CD4-positive, alpha-beta T cell (primary cell): ENCODE data around the gene KRTDAP. TPM values are rescaled to one million over a fixed set of nuclear protein-coding genes. Genes with fewer than 3 reads are reported as not detected.

Source experiments
- ATAC-seq: fragments of 200-7000 bp; cut with Tn5 transposase; one replicate; pipeline ENCODE4 v1.10.0; 2022; ENCODE audit warnings: mild to moderate bottlenecking; ENCODE audit not compliant: poor library complexity
- CTCF ChIA-PET: fragments of 350-600 bp; sonication (Branson Sonifier 250); formaldehyde crosslinking; loops from one replicate; lab custom pipeline; 2021; ENCODE audit warnings: antibody characterized with exemption, inconsistent platforms; lab: Charles Lee
- POLR2A ChIA-PET: fragments of 350-600 bp; sonication (Branson Sonifier 250); formaldehyde crosslinking; loops from one replicate; lab custom pipeline; 2021; ENCODE audit warnings: antibody characterized with exemption, inconsistent platforms; lab: Charles Lee
- DNase-seq, 14 experiments: peaks; one replicate each; pipeline ENCODE4 v3.0.0-alpha.2; 2013 to 2020; ENCODE audit warnings: mixed read lengths in 2 of 14
- H3K27ac ChIP-seq, 2 donors: one replicate each; pipeline versions ENCODE4 v1.5.1 to v1.7.0; 2013; ENCODE audit warnings: low read length in 2 of 2, low read depth in 1 of 2, mild to moderate bottlenecking in 1 of 2
- H3K27me3 ChIP-seq, 2 experiments: 1 replicate in 1 of 2; 2 replicates in 1 of 2; pipeline versions ENCODE4 v1.6.1 to v1.7.0; 2013; ENCODE audit warnings: low read length in 2 of 2, control low read depth in 1 of 2, mild to moderate bottlenecking in 1 of 2, moderate library complexity in 1 of 2; ENCODE audit not compliant: insufficient read depth in 2 of 2, control insufficient read depth in 1 of 2
- H3K36me3 ChIP-seq: one replicate; pipeline ENCODE4 v1.6.1; 2013; ENCODE audit warnings: low read length, control low read depth; ENCODE audit not compliant: insufficient read depth
- H3K4me1 ChIP-seq: one replicate; pipeline ENCODE4 v1.6.1; 2013; ENCODE audit warnings: low read length, control low read depth; ENCODE audit not compliant: insufficient read depth
- H3K4me3 ChIP-seq: one replicate; pipeline ENCODE4 v1.5.1; 2013; ENCODE audit warnings: mild to moderate bottlenecking, low read length, moderate library complexity
- H3K9me3 ChIP-seq, 2 experiments: 1 replicate in 1 of 2; 2 replicates in 1 of 2; pipeline versions ENCODE4 v1.6.1 to v1.7.0; 2013; ENCODE audit warnings: low read length in 2 of 2, mild to moderate bottlenecking in 2 of 2, control low read depth in 1 of 2, moderate library complexity in 1 of 2; ENCODE audit not compliant: control insufficient read depth in 1 of 2, insufficient read depth in 1 of 2
- H3K27ac Mint-ChIP-seq: one replicate; pipeline ENCODE4 v1.8.0; 2020; ENCODE audit warnings: mixed read lengths
- H3K27me3 Mint-ChIP-seq: one replicate; pipeline ENCODE4 v1.8.0; 2021; ENCODE audit warnings: mixed read lengths
- H3K36me3 Mint-ChIP-seq: one replicate; pipeline ENCODE4 v1.8.0; 2021; ENCODE audit warnings: low read depth, mixed read lengths
- H3K4me1 Mint-ChIP-seq: one replicate; pipeline ENCODE4 v1.8.0; 2021; ENCODE audit warnings: low read depth, mixed read lengths
- H3K4me3 Mint-ChIP-seq: one replicate; pipeline ENCODE4 v1.8.0; 2020; ENCODE audit warnings: mild to moderate bottlenecking, mixed read lengths
- H3K9me3 Mint-ChIP-seq: one replicate; pipeline ENCODE4 v1.8.0; 2020; ENCODE audit warnings: mixed read lengths
- CTCF ChIP-seq: fragments of 200-600 bp; IDR thresholded peaks from one replicate; pipeline ENCODE4 v1.8.0; 2022; ENCODE audit warnings: antibody characterized with exemption, mild to moderate bottlenecking
- intact Hi-C, 2 experiments: fragments of 100-400 bp; cut with DNase I in 1 of 2; cut with micrococcal nuclease in 1 of 2; formaldehyde crosslinking; loops; one replicate each; pipeline versions ENCODE4 v1.15.1 to v1.9.0; 2023 to 2025; cut with DNase I, micrococcal nuclease
- total RNA-seq, 174 experiments: library from RNA in 2 of 174; stranded (reverse) in 2 of 174; gene quantifications; one replicate each; pipeline ENCODE4 v1.2.3 and lab custom pipeline; 2021 to 2026

KRTDAP gene
- total RNA-seq, 2 experiments from 2014 or later, result not detected

GRCh38 chr19:35438096-35438495, 52.2 kb downstream of the KRTDAP start:
- Mint-ChIP-seq H3K36me3 (no peaks in the 10 kb centered on the region), H3K4me1 (peaks cover 11% of the 10 kb centered on the region), H3K27me3 (peaks cover 37% of the 10 kb centered on the region), H3K27ac (no peak overlapping the region), H3K4me3 (no peak overlapping the region), H3K9me3 (no peaks in the 10 kb centered on the region)
- Histone ChIP-seq H3K27me3 (peaks cover 0 to 12% of the 10 kb centered on the region in 2 experiments), H3K36me3 (no peaks in the 10 kb centered on the region), H3K4me3 (no peak overlapping the region), H3K9me3 (no peaks in the 10 kb centered on the region), H3K4me1 (peaks cover 18% of the 10 kb centered on the region), H3K27ac (no peak overlapping the region)
- DNase-seq (no peak), ATAC-seq (no peak)
- CTCF ChIA-PET, result no interaction called here
- no peak for TF ChIP-seq CTCF
- intact Hi-C loops, result no loop called here
- POLR2A ChIA-PET, result no interaction called here

- Mint-ChIP-seq H3K27ac (no peak overlapping the region), H3K9me3 (no peaks in the 10 kb centered on the region), H3K36me3 (no peaks in the 10 kb centered on the region), H3K4me1 (peaks cover 11% of the 10 kb centered on the region), H3K4me3 (no peak overlapping the region), H3K27me3 (peaks cover 43% of the 10 kb centered on the region)
- POLR2A ChIA-PET, result no interaction called here
- Histone ChIP-seq H3K27ac (no peak overlapping the region), H3K4me1 (peaks cover 18% of the 10 kb centered on the region), H3K27me3 (peaks cover 0 to 12% of the 10 kb centered on the region in 2 experiments), H3K4me3 (no peak overlapping the region), H3K36me3 (no peaks in the 10 kb centered on the region), H3K9me3 (peaks cover 0 to 4% of the 10 kb centered on the region in 2 experiments)
- TF ChIP-seq CTCF, result no peak
- intact Hi-C loops, result no loop called here
- DNase-seq (no peak), ATAC-seq (no peak)
- CTCF ChIA-PET, result no interaction called here
Measured at GRCh38 chr19:35437406-35437951, 52.8 kb downstream of the KRTDAP start.

Other genes with a start within 250 kb of the KRTDAP start
- 10 to 100 TPM; 45.0 to 47.9 TPM for gene LSR, start 241.5 kb downstream of the KRTDAP start, total RNA-seq
- 100 to 1,000 TPM; 335 to 344 TPM for gene USF2, start 221.5 kb downstream of the KRTDAP start, total RNA-seq
- 1 to 10 TPM; 1.5 to 1.6 TPM for gene HAMP, start 207.9 kb downstream of the KRTDAP start, total RNA-seq
- gene MAG, start 198.3 kb downstream of the KRTDAP start, total RNA-seq, result not detected
- gene CD22, start 161.3 kb downstream of the KRTDAP start, total RNA-seq, result under 1 TPM; 0.52 to 0.67 TPM
- not detected for gene FFAR1, start 142.6 kb downstream of the KRTDAP start, total RNA-seq
- not detected for gene FFAR3, start 132.0 kb downstream of the KRTDAP start, total RNA-seq
- under 1 TPM in 1 of 2 experiments, not detected in 1; 0.14 TPM for gene GPR42, start 119.4 kb downstream of the KRTDAP start, total RNA-seq
- gene FFAR2, start 42.2 kb downstream of the KRTDAP start, total RNA-seq, result under 1 TPM in 1 of 2 experiments, not detected in 1; 0.41 TPM
- gene DMKN, start 23.2 kb upstream of the KRTDAP start, total RNA-seq, result not detected
- gene SBSN, start 37.8 kb upstream of the KRTDAP start, total RNA-seq, result not detected
- not detected for gene GAPDHS, start 43.0 kb upstream of the KRTDAP start, total RNA-seq
- 10 to 100 TPM; 20.3 to 22.0 TPM for gene TMEM147, start 55.2 kb upstream of the KRTDAP start, total RNA-seq
- gene ATP4A, start 73.2 kb upstream of the KRTDAP start, total RNA-seq, result not detected
- not detected for gene PMIS2, start 95.7 kb upstream of the KRTDAP start, total RNA-seq
- 10 to 100 TPM; 28.4 to 29.9 TPM for gene HAUS5, start 122.3 kb upstream of the KRTDAP start, total RNA-seq
- gene RBM42, start 138.6 kb upstream of the KRTDAP start, total RNA-seq, result 10 to 100 TPM; 45.7 to 48.8 TPM
- under 1 TPM; 0.58 to 0.59 TPM for gene ETV2, start 151.3 kb upstream of the KRTDAP start, total RNA-seq
- 100 to 1,000 TPM; 136 to 144 TPM for gene COX6B1, start 157.9 kb upstream of the KRTDAP start, total RNA-seq
- under 1 TPM; 0.36 to 0.47 TPM for gene UPK1A, start 176.1 kb upstream of the KRTDAP start, total RNA-seq
- gene ZBTB32, start 214.1 kb upstream of the KRTDAP start, total RNA-seq, result 1 to 10 TPM; 2.2 to 3.3 TPM
- gene KMT2B, start 227.5 kb upstream of the KRTDAP start, total RNA-seq, result 10 to 100 TPM; 59.4 to 59.7 TPM